HG02610 (cell line): ENCODE results near the gene PSMB2.
"Not testable (repeated sequence)": the region's sequence is repeated elsewhere in the genome, so short reads cannot be mapped to it uniquely, and the experiment has no call there.

Experiments
- ATAC-seq: cut with Tn5 transposase; IDR thresholded peaks from one replicate; pipeline ENCODE4 v1.9.1; 2021; ENCODE audit warnings: mild to moderate bottlenecking, moderate library complexity; ENCODE audit not compliant: unreplicated experiment

PSMB2 gene

GRCh38 chr1:35594005-35594760, 47.1 kb downstream of the PSMB2 start:
- ATAC-seq = no peak

- ATAC-seq = no peak
These were observed 48.1 kb downstream of the PSMB2 start for GRCh38 chr1:35592991-35593769.

- ATAC-seq = no peak
These were observed 50.1 kb downstream of the PSMB2 start for GRCh38 chr1:35591211-35591610.

GRCh38 chr1:35590476-35591040, 50.8 kb downstream of the PSMB2 start:
- no peak for ATAC-seq

- no peak for ATAC-seq
These were observed 51.6 kb downstream of the PSMB2 start for GRCh38 chr1:35589516-35590427.

- no peak for ATAC-seq
These were observed 53.0 kb downstream of the PSMB2 start for GRCh38 chr1:35588197-35588910.

- ATAC-seq = no peak
These were observed 53.6 kb downstream of the PSMB2 start for GRCh38 chr1:35587736-35588135.

GRCh38 chr1:35586808-35587207, 54.5 kb downstream of the PSMB2 start:
- ATAC-seq = no peak

GRCh38 chr1:35585805-35586204, 55.5 kb downstream of the PSMB2 start:
- ATAC-seq = not testable (repeated sequence)

- ATAC-seq = no peak
These were observed 56.0 kb downstream of the PSMB2 start for GRCh38 chr1:35585281-35585680.

GRCh38 chr1:35581621-35582020, 59.7 kb downstream of the PSMB2 start:
- not testable (repeated sequence) for ATAC-seq

- no peak for ATAC-seq
These were observed 60.4 kb downstream of the PSMB2 start for GRCh38 chr1:35580949-35581388.

GRCh38 chr1:35577071-35577998, 64.0 kb downstream of the PSMB2 start:
- ATAC-seq = peak; percentile 72

- ATAC-seq = not testable (repeated sequence)
These were observed 64.6 kb downstream of the PSMB2 start for GRCh38 chr1:35576766-35577070.

GRCh38 chr1:35576061-35576765, 65.1 kb downstream of the PSMB2 start:
- ATAC-seq = no peak

- no peak for ATAC-seq
These were observed 65.8 kb downstream of the PSMB2 start for GRCh38 chr1:35575416-35575958.

- ATAC-seq = no peak
These were observed 66.5 kb downstream of the PSMB2 start for GRCh38 chr1:35574655-35575415.
